Small intestine (tissue), 7 donors: ENCODE results near the gene TEX19. TPM values are rescaled to one million over a fixed set of nuclear protein-coding genes. Genes with fewer than 3 reads are reported as not detected.
"Not testable (repeated sequence)": the region's sequence is repeated elsewhere in the genome, so short reads cannot be mapped to it uniquely, and the experiment has no call there.

Experiments used
- DNase-seq, 2 donors: peaks; one replicate each; pipeline versions ENCODE4 v3.0.0 to v3.0.0-alpha.2; 2013
- FAIRE-seq: peaks from 2 replicates; lab custom pipeline; 2012; peaks lifted over from hg19 to GRCh38; lab: Jason Lieb, UNC
- H3K27ac ChIP-seq, 3 donors: one replicate each; pipeline ENCODE4 v1.5.1; 2013; ENCODE audit warnings: low read length in 2 of 3, mild to moderate bottlenecking in 2 of 3, control low read depth in 1 of 3, inconsistent platforms in 1 of 3, low read depth in 1 of 3, moderate library complexity in 1 of 3
- H3K27me3 ChIP-seq, 3 donors: one replicate each; pipeline ENCODE4 v1.6.1; 2013; ENCODE audit warnings: low read length in 3 of 3, inconsistent platforms in 1 of 3; ENCODE audit not compliant: control insufficient read depth in 3 of 3, insufficient read depth in 3 of 3
- H3K36me3 ChIP-seq, 3 donors: one replicate each; pipeline ENCODE4 v1.6.1; 2013; ENCODE audit warnings: low read length in 3 of 3, inconsistent platforms in 1 of 3, low read depth in 1 of 3, mild to moderate bottlenecking in 1 of 3, moderate library complexity in 1 of 3; ENCODE audit not compliant: control insufficient read depth in 3 of 3, insufficient read depth in 2 of 3
- H3K4me1 ChIP-seq, 3 donors: one replicate each; pipeline ENCODE4 v1.6.1; 2013; ENCODE audit warnings: low read length in 2 of 3, inconsistent platforms in 1 of 3, low read depth in 1 of 3, mild to moderate bottlenecking in 1 of 3, moderate library complexity in 1 of 3; ENCODE audit not compliant: control insufficient read depth in 3 of 3, insufficient read depth in 2 of 3
- H3K4me3 ChIP-seq, 3 donors: one replicate each; pipeline ENCODE4 v1.5.1; 2013; ENCODE audit warnings: low read length in 3 of 3, control low read depth in 1 of 3, inconsistent platforms in 1 of 3, low read depth in 1 of 3, mild to moderate bottlenecking in 1 of 3, moderate library complexity in 1 of 3
- H3K9me3 ChIP-seq, 2 donors: one replicate each; pipeline ENCODE4 v1.6.1; 2013; ENCODE audit warnings: low read depth in 1 of 2, low read length in 1 of 2; ENCODE audit not compliant: control insufficient read depth in 2 of 2, insufficient read depth in 1 of 2
- WGBS, 3 donors: extraction: QIAGEN DNeasy Blood & Tissue Kit; methylation state at CpG; one replicate each; pipeline ENCODE4 v1.1.7; 2013; 5-methylcytosine and 5-hydroxymethylcytosine counted together
- polyA plus RNA-seq, 4 donors: library from polyadenylated mRNA; stranded (reverse) in 3 of 4; unstranded in 1 of 4; fragments of 200-250 nt in 3 of 4; fragments of 120-200 nt in 1 of 4; gene quantifications; one replicate each; pipeline versions ENCODE4 v1.2.1 to v1.2.3, GENCODE V29; 2013
- donor health status: healthy with polysubstance abuse.
- donor health status: control.
- donor health status: control.
- donor health status: Bipolar disorder and iron deficiency.
- donor health status: healthy.

TEX19 gene
- polyA plus RNA-seq, 4 donors = 0.07 TPM; not detected in 3

DNA sequence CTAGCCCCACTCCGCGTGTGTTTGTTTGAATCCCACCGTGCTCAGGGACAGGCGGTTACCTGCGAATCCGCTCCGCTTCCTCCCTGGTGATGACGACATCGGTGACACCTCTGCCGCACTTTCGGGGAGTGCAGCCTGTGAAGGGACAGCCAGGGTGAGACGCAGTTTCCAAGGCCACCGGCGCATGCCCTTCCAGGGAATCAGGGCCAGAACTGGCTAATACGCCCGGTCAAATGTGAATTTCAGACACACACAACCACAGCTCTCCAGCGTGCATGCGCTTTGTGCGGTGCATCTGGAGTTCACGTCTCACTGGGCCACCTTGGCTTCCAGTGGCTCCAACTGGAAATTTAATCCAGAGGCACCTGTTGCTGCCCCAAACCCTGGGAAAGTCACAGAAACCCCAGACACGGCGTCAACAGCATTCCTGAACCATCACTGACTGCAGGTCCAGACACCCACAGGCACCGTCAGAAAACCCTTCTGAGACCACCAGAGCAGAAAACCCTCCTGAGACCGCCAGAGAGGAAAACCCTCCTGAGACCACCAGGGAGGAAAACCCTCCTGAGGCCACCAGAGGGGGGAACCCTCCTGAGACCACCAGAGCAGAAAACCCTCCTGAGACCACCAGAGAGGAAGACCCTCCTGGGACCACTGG is 52.5 kb downstream of the TEX19 start:
- 95 to 97% (median 95%) methylated on average over 24 of the region's 24 CpGs for WGBS, 3 donors
- H3K9me3 ChIP-seq = no peaks in the 10 kb centered on the region
- DNase-seq = no peak
- H3K4me1 ChIP-seq = peaks cover 0 to 3% (median 0%) of the 10 kb centered on the region in 3 donors
- no peak overlapping the region for H3K4me3 ChIP-seq
- H3K27me3 ChIP-seq = no peaks in the 10 kb centered on the region
- H3K36me3 ChIP-seq = peaks cover 0 to 60% (median 7%) of the 10 kb centered on the region in 3 donors
- FAIRE-seq = no peak
- no peak overlapping the region for H3K27ac ChIP-seq

DNA sequence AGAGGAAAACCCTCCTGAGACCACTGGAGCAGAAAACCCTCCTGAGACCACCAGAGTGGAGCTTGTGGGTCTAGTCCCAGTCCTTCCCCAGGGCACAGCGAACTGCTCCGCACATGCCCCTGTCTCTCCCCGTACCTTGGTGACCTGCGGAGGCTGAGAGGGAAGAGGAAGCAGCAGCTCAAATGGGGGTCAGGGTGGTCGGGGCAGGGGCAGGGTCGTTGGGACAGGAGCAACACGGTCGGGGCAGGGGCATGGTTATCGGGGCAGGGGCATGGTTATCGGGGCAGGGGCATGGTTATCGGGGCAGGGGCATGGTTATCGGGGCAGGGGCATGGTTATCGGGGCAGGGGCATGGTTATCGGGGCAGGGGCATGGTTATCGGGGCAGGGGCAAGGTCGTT is 53.0 kb downstream of the TEX19 start:
- H3K4me3 ChIP-seq, H3K9me3 ChIP-seq, DNase-seq, H3K27me3 ChIP-seq, FAIRE-seq, H3K4me1 ChIP-seq, H3K27ac ChIP-seq: not testable (repeated sequence)
- peaks cover 0 to 60% (median 7%) of the 10 kb centered on the region in 3 donors for H3K36me3 ChIP-seq
- 91 to 92% (median 92%) methylated on average over 14 to 16 of the region's 16 CpGs for WGBS, 3 donors

DNA sequence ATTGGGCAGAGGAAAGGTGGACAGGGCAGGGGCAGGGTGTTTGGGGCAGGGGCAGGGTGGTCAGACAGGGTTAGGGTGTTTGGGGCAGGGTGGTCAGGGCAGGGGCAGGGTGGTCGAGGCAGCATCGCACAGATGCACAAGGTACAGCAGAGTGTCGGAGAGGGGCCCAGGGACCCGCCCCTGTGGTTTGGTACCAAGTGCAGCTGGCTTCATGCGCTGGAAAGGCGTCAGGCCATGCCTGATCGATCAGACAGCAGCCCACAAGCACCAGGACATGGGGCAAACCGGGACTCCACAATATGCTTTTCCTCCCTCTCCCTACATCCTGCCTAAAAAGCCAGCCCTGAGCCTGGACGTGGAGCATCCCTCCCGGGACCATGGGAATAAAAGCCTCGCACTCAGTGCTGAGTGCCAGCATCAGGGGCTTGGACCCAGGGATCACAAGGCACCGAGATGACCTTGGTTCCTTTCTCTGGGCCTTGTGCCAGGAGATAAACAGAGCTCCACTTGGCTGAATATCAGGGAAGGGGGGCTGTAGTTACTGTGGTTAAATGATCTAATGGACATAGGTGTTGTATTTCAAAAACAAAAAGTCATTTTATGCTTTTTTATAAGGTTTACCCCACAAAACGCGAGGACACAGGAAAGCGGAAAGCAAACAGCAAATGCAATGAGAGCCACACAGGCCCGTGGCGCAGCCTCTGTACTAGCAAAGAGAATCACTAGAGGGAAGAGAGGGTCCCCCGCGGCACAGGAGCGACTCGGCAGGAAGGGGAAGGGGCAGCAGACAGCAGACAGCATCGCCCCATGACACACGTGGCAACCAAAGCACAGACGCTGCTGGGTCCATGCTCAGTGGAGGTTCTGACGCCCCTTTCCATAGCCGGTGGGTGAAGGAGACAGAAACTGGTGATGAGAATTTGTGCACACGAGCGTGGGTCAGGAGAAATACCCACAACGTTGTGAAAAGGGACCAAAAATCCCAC is 53.8 kb downstream of the TEX19 start:
- H3K9me3 ChIP-seq = no peaks in the 10 kb centered on the region
- H3K4me3 ChIP-seq = no peak overlapping the region
- no peaks in the 10 kb centered on the region for H3K27me3 ChIP-seq
- peaks cover 0 to 54% (median 7%) of the 10 kb centered on the region in 3 donors for H3K36me3 ChIP-seq
- FAIRE-seq = no peak
- no peak for DNase-seq
- no peak overlapping the region for H3K27ac ChIP-seq
- peaks cover 0 to 4% (median 0%) of the 10 kb centered on the region in 3 donors for H3K4me1 ChIP-seq
- 74 to 80% (median 75%) methylated on average over 29 of the region's 29 CpGs for WGBS, 3 donors

Other genes with a start within 250 kb of the TEX19 start
- gene CCDC57, start 146.4 kb upstream of the TEX19 start, polyA plus RNA-seq = 10 to 100 TPM; 36.7 to 97.3 (median 44.6) TPM
- 10 to 100 TPM in 2 of 4 donors, 1 to 10 TPM in 2; 5.4 to 33.2 (median 14.5) TPM for gene SLC16A3, start 130.2 kb upstream of the TEX19 start, polyA plus RNA-seq
- 100 to 1,000 TPM; 111 to 148 (median 137) TPM for gene CSNK1D, start 85.5 kb upstream of the TEX19 start, polyA plus RNA-seq
- gene CD7, start 41.6 kb upstream of the TEX19 start, polyA plus RNA-seq = 10 to 100 TPM in 1 of 4 donors, 1 to 10 TPM in 3; 3.4 to 10.8 (median 7.7) TPM
- 10 to 100 TPM; 13.6 to 81.9 (median 26.1) TPM for gene SECTM1, start 25.5 kb upstream of the TEX19 start, polyA plus RNA-seq
- gene UTS2R, start 12.5 kb downstream of the TEX19 start, polyA plus RNA-seq = under 1 TPM in 1 of 4 donors, not detected in 3; 0.06 TPM
- gene HEXD, start 59.1 kb downstream of the TEX19 start, polyA plus RNA-seq = 100 to 1,000 TPM in 2 of 4 donors, 10 to 100 TPM in 2; 40.8 to 254 (median 128) TPM
- 10 to 100 TPM in 2 of 4 donors, 1 to 10 TPM in 2; 7.8 to 23.8 (median 14.6) TPM for gene OGFOD3, start 59.3 kb downstream of the TEX19 start, polyA plus RNA-seq
- gene CYBC1, start 91.5 kb downstream of the TEX19 start, polyA plus RNA-seq = 10 to 100 TPM; 37.6 to 57.8 (median 41.2) TPM
- 10 to 100 TPM; 39.2 to 87.0 (median 49.9) TPM for gene NARF, start 99.5 kb downstream of the TEX19 start, polyA plus RNA-seq
- gene FOXK2, start 160.5 kb downstream of the TEX19 start, polyA plus RNA-seq = 10 to 100 TPM; 11.6 to 25.9 (median 18.0) TPM